GM12892 (cell line): ENCODE data around the gene PSD2.

Experiments used
- POLR2A ChIP-seq: IDR thresholded peaks from 2 replicates; pipeline ENCODE4 v1.6.1; 2011; ENCODE audit warnings: low read depth, low read length, control low read depth
- POLR2AphosphoS5 ChIP-seq: IDR thresholded peaks from 2 replicates; pipeline ENCODE4 v1.6.1; 2011; ENCODE audit warnings: low read depth, low read length, control low read depth
- TAF1 ChIP-seq: IDR thresholded peaks from 2 replicates; pipeline ENCODE4 v1.6.1; 2011; ENCODE audit warnings: low read depth, mild to moderate bottlenecking, control low read depth, low read length, borderline replicate concordance

DNA sequence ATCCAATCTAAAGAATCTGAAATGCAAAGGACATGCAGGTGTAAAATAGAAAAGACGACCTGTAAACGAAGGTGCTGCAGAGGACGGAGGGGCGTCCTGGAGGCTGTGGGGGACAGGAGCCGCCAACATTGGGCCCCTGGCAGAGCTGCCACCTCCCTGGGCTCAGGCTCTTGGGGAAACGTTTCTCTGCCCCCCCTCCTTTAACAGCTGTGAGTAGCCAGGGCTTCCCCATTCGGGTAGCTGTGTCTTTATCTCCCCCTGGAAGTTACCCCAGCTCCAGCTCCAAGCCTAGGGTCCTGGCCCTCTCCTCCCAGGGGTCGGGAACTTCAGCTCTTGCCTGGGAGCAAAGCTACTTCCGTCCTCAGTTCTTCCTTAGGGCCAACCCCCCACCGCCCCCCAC is 51.5 kb downstream of the PSD2 start:
- TF ChIP-seq TAF1: no peak
- no peak for TF ChIP-seq POLR2A
- TF ChIP-seq POLR2AphosphoS5: no peak
